ENCODE measurements around the gene ANXA10.

The ANXA10 gene

GRCh38 chr4:168150420-168151050, 58.2 kb downstream of the ANXA10 start:
- no peak overlapping the region for H3K4me2 ChIP-seq (ENCODE audit: low read length)
- H3K79me2 ChIP-seq (ENCODE audit: low read length): no peaks in the 10 kb centered on the region
- H3K36me3 ChIP-seq (replicated peaks; ENCODE audit: low read depth, low read length): no peaks in the 10 kb centered on the region
- H3K27ac ChIP-seq (ENCODE audit: low read length): no peak overlapping the region
- H3K4me1 ChIP-seq (ENCODE audit: low read length): peaks cover 16% of the 10 kb centered on the region
- no peak overlapping the region for H2AFZ ChIP-seq (ENCODE audit: low read depth, low read length)
- H3K27me3 ChIP-seq (ENCODE audit: low read depth, low read length): no peaks in the 10 kb centered on the region
- H4K20me1 ChIP-seq (ENCODE audit: insufficient read depth, low read length): no peaks in the 10 kb centered on the region
- H3K9me3 ChIP-seq (ENCODE audit: insufficient read depth, low read length): no peaks in the 10 kb centered on the region
- TF ChIP-seq, protein P1, sequence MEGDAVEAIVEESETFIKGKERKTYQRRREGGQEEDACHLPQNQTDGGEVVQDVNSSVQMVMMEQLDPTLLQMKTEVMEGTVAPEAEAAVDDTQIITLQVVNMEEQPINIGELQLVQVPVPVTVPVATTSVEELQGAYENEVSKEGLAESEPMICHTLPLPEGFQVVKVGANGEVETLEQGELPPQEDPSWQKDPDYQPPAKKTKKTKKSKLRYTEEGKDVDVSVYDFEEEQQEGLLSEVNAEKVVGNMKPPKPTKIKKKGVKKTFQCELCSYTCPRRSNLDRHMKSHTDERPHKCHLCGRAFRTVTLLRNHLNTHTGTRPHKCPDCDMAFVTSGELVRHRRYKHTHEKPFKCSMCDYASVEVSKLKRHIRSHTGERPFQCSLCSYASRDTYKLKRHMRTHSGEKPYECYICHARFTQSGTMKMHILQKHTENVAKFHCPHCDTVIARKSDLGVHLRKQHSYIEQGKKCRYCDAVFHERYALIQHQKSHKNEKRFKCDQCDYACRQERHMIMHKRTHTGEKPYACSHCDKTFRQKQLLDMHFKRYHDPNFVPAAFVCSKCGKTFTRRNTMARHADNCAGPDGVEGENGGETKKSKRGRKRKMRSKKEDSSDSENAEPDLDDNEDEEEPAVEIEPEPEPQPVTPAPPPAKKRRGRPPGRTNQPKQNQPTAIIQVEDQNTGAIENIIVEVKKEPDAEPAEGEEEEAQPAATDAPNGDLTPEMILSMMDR (IDR thresholded peaks at IDR 0.05; ENCODE audit: low read depth, low read length): no peak
- TF ChIP-seq EZH2phosphoT487 (IDR thresholded peaks at IDR 0.05; ENCODE audit: low read depth): no peak
- H3K9ac ChIP-seq (ENCODE audit: low read length): no peak overlapping the region
- no peak overlapping the region for H3K4me3 ChIP-seq (ENCODE audit: low read length)

DNA sequence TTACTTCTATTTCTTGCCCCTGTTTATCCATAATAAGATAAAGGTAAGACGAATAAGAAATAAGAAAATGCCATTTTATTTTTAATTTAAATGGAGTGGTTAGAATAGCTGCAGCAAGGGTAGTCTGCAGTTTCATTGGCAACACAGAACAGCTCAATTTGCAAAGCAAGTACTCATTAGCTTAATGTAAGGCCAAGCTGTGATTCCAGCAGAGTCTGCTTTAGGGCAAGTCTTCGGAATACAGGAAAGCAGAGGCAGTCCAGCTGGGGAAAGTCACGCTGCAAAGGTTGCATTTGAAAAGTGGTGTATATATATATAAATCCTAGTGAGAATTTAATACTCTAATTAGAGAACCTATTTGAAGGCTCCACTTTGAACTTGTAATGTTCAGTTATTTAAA, 59.0 kb downstream of the ANXA10 start:
- H3K36me3 ChIP-seq (replicated peaks; ENCODE audit: low read depth, low read length): no peaks in the 10 kb centered on the region
- no peak overlapping the region for H2AFZ ChIP-seq (ENCODE audit: low read depth, low read length)
- peaks cover 16% of the 10 kb centered on the region for H3K4me1 ChIP-seq (ENCODE audit: low read length)
- H3K79me2 ChIP-seq (ENCODE audit: low read length): no peaks in the 10 kb centered on the region
- H3K9me3 ChIP-seq (ENCODE audit: insufficient read depth, low read length): no peaks in the 10 kb centered on the region
- no peak overlapping the region for H3K4me3 ChIP-seq (ENCODE audit: low read length)
- no peaks in the 10 kb centered on the region for H4K20me1 ChIP-seq (ENCODE audit: insufficient read depth, low read length)
- no peak for TF ChIP-seq EZH2phosphoT487 (IDR thresholded peaks at IDR 0.05; ENCODE audit: low read depth)
- TF ChIP-seq, protein P1 (IDR thresholded peaks at IDR 0.05; ENCODE audit: low read depth, low read length): no peak
- H3K27me3 ChIP-seq (ENCODE audit: low read depth, low read length): no peaks in the 10 kb centered on the region
- no peak overlapping the region for H3K9ac ChIP-seq (ENCODE audit: low read length)
- H3K4me2 ChIP-seq (ENCODE audit: low read length): no peak overlapping the region
- H3K27ac ChIP-seq (ENCODE audit: low read length): no peak overlapping the region

- no peaks in the 10 kb centered on the region for H3K27me3 ChIP-seq (ENCODE audit: low read depth, low read length)
- no peaks in the 10 kb centered on the region for H3K36me3 ChIP-seq (replicated peaks; ENCODE audit: low read depth, low read length)
- TF ChIP-seq, protein P1 (IDR thresholded peaks at IDR 0.05; ENCODE audit: low read depth, low read length): no peak
- no peak for TF ChIP-seq EZH2phosphoT487 (IDR thresholded peaks at IDR 0.05; ENCODE audit: low read depth)
- H3K4me1 ChIP-seq (ENCODE audit: low read length): peaks cover 16% of the 10 kb centered on the region
- H3K79me2 ChIP-seq (ENCODE audit: low read length): no peaks in the 10 kb centered on the region
- H3K4me3 ChIP-seq (ENCODE audit: low read length): peak overlapping the region; percentile 69
- no peaks in the 10 kb centered on the region for H3K9me3 ChIP-seq (ENCODE audit: insufficient read depth, low read length)
- peak overlapping the region; percentile 53 for H3K27ac ChIP-seq (ENCODE audit: low read length)
- H4K20me1 ChIP-seq (ENCODE audit: insufficient read depth, low read length): no peaks in the 10 kb centered on the region
- peak overlapping the region; percentile 53 for H3K9ac ChIP-seq (ENCODE audit: low read length)
- peak overlapping the region; percentile 81 for H3K4me2 ChIP-seq (ENCODE audit: low read length)
- H2AFZ ChIP-seq (ENCODE audit: low read depth, low read length): peak overlapping the region; percentile 75
These were observed 60.6 kb downstream of the ANXA10 start for GRCh38 chr4:168152837-168153500.

DNA sequence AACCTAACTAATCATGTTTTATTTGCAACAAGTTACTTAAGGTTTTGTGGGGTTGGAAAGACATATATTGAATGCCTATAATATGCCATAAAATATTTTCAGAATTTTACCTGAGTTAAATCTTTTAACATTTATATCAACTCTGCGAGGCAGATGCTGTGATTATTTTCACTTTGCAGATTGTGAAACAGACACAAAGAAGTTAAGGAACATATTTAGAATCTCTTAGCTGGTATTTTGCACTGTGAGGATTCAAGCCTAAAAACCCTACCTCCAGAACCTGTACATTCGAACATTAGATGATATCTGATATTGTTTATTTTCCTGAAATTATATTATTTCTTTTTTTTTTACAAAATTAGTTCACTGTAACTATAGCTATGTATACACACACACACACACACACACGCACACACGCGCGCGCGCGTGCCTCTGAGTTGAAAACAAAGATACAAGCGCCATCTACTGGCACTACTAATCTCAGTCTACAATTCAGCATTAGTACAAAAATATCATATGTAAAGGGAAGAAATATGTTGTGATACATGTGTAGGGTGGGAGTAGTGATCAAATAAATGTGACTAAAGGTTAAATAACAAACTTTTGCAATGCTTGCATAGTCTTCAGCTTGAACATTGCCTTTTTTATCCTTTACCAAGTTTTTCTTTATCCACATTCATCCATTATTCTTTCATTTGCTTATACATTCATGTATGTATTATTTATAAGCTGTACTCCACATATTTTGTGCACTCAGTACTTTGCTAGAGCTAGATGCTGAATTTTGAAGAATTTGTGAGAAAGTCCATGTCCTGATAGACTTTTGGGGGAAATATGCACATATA, 61.5 kb downstream of the ANXA10 start:
- Histone ChIP-seq H3K4me2 (ENCODE audit: low read length) (peak overlapping the region; percentile 81), H3K4me1 (ENCODE audit: low read length) (peaks cover 16% of the 10 kb centered on the region), H4K20me1 (ENCODE audit: insufficient read depth, low read length) (no peaks in the 10 kb centered on the region), H3K79me2 (ENCODE audit: low read length) (no peaks in the 10 kb centered on the region), H3K27me3 (ENCODE audit: low read depth, low read length) (no peaks in the 10 kb centered on the region), H2AFZ (ENCODE audit: low read depth, low read length) (peak overlapping the region; percentile 75), H3K36me3 (replicated peaks; ENCODE audit: low read depth, low read length) (no peaks in the 10 kb centered on the region), H3K27ac (ENCODE audit: low read length) (peak overlapping the region; percentile 53), H3K9ac (ENCODE audit: low read length) (peak overlapping the region; percentile 53), H3K9me3 (ENCODE audit: insufficient read depth, low read length) (peaks cover 3% of the 10 kb centered on the region; the same call in 1 of the 2 replicates), H3K4me3 (ENCODE audit: low read length) (peak overlapping the region; percentile 69)
- TF ChIP-seq, protein P1 (IDR thresholded peaks at IDR 0.05; ENCODE audit: low read depth, low read length): peak; percentile 98
- TF ChIP-seq EZH2phosphoT487 (IDR thresholded peaks at IDR 0.05; ENCODE audit: low read depth): no peak
